ENCODE data around the gene EPHB2.

- TF ChIP-seq YY1 (IDR thresholded peaks at IDR 0.05; ENCODE audit: low read depth), result no peak
- TF ChIP-seq CREB1 (IDR thresholded peaks at IDR 0.05; ENCODE audit: low read depth), result no peak
- TF ChIP-seq FOXM1 (IDR thresholded peaks at IDR 0.05; ENCODE audit: borderline replicate concordance, low read depth), result no peak
- no peak for TF ChIP-seq RAD21 (IDR thresholded peaks at IDR 0.05; ENCODE audit: low read depth)
- no peak for TF ChIP-seq EP300 (IDR thresholded peaks at IDR 0.05; ENCODE audit: borderline replicate concordance)
- no peak for TF ChIP-seq CEBPB (IDR thresholded peaks at IDR 0.05)
- no peak for TF ChIP-seq TAF1 (IDR thresholded peaks at IDR 0.05; ENCODE audit: low read depth)
- no peak for TF ChIP-seq REST (IDR thresholded peaks at IDR 0.05; ENCODE audit: low read depth)
- no peak for TF ChIP-seq MAX (IDR thresholded peaks at IDR 0.05)
- no peak for TF ChIP-seq TCF12 (IDR thresholded peaks at IDR 0.05; ENCODE audit: low read depth)
- no peak for TF ChIP-seq ZBTB7A (IDR thresholded peaks at IDR 0.05; ENCODE audit: low read depth)
- TF ChIP-seq EGR1 (IDR thresholded peaks at IDR 0.05), result no peak
- TF ChIP-seq NFIC (IDR thresholded peaks at IDR 0.05), result no peak
These were observed 157.7 kb downstream of the EPHB2 start for GRCh38 chr1:22868331-22868730.

Data from Ishikawa (cell line).